ENCODE data around the gene MTHFD1L.
"Not testable (repeated sequence)": the region's sequence is repeated elsewhere in the genome, so short reads cannot be mapped to it uniquely, and the experiment has no call there.

MTHFD1L gene

DNA sequence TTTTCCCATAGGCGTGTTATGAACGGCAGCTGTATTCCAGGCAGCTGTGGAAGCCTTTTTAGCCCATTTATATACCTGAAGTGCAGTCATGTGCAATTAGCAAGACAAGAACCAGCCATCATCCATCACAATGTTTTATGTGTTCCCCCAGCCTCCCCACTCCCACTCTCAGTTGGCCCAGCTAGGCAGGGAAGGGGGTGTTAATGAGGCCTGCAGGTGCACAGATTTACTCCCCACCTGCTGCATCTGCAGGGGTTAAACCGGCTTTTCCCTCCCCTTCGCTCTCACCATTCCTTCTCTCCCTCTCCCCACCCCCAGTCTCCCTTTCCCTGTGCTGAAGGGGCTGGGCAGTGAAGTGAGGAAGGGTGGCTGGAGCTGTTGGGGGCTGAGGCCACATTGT, 224.5 kb downstream of the MTHFD1L start:
- DNase-seq, result no peak

DNA sequence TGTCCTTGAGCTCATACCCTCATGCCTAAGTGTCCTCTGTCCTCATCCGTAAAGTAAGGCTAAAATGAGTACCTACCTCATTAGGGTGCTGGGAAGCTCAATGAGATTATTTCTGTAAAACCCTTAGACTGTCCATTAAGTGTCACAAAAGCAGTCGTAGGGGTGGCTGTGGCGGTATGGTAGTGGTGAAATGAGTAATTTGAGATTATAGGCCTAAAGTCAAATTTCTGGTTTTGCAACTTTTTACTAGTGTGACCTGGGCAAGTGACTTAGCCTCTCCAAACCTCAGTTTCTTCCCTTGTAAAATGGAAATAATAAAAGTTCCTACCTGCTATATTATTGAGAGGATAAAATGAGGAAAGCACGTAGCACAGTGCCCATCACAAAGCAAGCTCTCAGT, 226.1 kb downstream of the MTHFD1L start:
- DNase-seq, result no peak

DNA sequence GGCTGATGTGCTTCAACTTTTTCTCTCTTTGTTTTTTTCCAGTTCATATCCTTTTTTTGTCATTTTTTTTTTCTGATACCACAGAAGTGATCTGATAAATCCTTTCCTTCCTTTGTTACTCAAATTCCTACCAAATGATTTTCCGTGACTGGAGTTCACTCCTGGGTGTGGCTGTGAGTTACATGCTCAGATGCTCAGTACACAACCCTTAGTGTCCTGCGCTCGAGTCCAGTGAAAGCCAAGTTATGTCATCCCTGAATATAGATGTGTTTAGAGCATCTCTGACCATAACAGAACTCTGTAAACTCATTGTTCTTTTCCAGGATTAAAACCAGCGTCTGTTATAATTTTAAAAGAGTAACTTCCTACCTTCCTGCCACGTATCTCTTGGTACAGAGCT, 227.1 kb downstream of the MTHFD1L start:
- no peak for DNase-seq

DNA sequence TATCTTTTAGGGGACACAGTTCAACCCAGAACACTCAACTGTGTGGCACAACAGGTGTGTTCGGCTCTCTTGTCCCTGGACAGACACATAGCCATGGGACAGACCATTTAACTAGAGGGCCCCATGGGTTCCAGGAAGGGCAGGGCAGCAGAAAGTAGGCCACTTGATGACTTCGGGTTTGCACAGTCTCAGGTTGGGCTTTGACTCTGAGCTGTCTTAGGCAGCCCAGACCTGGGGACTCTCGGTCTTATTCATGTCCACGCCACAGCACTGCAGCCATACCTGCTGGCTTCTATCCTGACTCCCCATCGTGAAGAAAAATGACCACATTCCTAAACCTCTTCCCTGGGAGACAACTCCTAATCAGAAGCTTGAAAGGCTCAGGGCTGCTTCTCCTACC, 228.2 kb downstream of the MTHFD1L start:
- DNase-seq, result no peak

DNA sequence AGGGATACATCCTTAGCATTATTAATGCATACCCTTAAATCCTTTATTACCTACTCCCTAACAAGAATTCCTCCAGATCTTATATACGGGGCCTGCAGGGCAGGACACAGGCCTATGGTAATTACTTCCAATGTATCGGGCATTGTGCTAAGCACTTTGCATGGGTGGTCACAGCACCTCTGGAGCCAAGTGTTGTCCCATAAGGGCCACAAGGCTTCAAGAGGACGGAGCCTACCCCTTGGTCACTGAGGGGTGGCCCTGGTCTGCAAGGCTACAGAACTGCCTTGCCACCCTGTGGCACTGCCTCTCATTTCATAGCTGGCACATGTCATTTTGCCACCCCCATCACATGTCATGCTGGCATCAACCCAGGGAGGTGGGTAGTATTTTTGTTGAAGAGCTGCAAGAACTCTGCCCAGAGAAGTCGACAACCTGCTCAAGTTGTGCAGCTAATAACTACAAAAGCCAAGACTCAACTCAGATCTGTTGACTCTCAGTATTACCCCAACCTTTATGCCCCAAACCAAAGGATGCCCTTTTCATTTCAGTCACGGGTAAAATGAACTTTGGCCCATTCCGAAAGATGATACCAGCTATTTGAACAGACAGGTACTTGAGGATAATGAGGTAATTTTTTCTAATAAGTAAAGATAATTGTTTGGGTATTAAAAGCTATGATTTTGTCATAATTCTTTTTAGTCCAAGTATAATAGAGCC, 230.2 kb downstream of the MTHFD1L start:
- DNase-seq, result no peak

DNA sequence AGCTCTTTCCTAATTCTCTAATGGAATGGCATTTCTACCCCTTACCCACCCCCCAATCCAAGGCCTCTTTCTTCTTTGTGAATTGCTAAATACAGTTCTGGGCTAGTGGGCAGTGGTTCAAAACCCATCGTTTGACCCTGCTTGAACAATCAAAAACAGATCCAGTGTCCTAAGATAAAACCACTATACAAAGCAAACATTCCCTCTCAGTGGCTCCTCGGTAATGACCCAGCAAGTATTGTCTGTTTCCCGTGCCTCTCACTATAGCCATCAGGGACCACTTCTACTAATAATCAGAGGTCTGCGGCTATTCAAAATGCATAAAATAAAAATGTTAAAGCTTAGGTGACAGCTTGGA, 230.7 kb downstream of the MTHFD1L start:
- no peak for DNase-seq

DNA sequence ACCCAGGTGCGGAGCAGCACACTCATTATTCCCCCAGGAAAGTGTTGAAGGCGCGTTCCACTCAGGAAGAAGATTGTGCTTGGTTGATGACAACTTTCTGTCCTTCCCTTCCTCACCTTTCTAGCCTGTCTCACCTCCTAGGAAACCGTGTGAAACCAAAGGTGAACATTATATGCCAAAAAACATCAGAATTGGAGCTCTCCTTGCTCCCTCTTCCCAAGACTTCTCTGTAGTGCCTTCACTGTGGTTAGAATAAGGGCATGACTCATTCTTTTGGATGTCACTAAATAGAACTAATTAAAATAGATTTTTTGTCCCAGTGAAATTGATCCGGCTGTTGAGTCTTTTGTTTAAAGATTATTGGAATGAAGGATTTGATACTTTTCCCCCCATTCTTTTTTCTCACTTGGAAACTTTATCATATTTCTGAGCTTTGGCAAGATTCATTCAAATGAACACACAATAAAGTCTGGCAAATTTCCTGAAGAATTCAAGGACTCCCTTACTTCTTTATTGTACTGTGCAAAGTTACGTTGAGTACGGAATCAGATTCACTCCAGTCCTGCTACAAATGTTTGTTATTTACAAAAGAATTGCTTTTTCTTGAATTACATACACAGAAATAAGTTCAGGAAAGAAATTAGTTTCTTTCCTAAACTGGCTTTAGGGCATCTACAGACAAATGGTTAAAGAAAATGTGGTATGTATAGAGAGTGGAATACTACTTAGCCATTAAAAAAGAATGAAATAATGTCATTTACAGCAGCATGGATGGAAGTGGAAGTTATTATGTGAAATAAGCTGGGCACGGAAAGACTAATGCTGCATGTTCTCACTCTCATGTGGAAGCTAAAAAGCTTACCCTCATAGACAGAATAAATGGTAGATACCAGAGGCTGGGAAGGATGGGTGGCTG, 231.4 kb downstream of the MTHFD1L start:
- no peak for DNase-seq

DNA sequence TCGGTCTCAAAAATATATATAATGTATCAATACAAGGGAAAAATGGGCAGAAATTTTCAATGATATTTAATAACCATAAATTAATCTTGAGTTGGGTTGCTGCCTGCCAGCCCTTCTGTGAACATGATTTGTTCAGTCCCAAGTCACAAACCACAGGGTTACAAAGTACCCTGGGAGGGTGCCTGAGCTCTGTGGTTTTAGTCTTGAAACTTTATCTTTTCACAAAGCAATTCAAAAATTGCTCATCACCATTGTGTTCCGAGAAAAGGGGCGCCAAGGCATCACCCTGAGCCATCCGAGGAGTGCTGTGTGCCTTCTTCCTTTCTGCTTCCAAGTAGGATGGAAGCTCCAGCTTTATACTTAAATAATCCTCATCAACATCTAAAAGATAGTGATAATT, 232.7 kb downstream of the MTHFD1L start:
- no peak for DNase-seq

DNA sequence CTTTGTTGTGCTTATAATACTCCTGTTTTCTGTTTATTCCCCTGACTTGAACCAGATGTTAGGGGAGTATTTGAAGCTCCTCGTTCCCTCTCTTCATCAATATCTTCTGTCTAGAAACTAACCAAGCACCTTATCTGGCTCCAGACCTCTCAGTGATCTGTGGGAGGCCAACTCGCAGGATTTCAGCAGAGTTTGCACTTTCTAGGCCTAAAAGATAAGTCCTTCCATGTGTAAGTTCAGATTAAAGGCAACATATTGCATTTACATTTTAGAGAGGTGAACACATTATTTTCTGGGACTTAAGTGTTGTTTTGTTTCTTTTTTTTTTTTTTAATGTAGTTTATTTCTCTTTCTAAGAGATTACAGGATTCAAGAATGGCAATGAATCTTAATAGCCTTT, 234.8 kb downstream of the MTHFD1L start:
- no peak for DNase-seq

DNA sequence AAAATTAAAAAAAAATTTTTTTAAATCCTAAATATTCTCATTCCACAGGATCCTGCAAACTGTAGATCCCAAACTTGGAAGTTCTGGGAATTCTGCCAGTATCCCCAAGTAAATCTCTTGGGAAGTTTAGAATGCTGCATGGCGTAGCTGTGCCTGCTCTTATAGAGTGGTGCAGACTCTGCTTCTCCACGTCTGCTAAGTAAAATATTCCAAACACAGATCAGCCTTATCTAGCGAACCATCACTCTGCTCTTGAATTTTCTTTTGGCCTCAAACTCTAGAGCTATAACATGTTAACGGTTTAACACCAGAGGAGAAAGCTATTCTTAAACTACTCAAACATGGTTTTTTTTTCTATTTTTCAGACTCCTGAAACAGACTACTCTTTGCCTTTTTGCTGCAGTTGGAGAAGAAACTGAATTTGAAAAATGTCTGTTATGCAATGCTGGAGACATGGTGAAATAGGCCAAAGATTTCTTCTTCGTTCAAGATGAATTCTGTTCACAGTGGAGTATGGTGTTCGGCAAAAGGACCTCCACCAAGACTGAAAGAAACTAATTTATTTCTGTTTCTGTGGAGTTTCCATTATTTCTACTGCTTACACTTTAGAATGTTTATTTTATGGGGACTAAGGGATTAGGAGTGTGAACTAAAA, 235.8 kb downstream of the MTHFD1L start:
- peak in 1 of 58 donors; percentile 9 for DNase-seq

DNA sequence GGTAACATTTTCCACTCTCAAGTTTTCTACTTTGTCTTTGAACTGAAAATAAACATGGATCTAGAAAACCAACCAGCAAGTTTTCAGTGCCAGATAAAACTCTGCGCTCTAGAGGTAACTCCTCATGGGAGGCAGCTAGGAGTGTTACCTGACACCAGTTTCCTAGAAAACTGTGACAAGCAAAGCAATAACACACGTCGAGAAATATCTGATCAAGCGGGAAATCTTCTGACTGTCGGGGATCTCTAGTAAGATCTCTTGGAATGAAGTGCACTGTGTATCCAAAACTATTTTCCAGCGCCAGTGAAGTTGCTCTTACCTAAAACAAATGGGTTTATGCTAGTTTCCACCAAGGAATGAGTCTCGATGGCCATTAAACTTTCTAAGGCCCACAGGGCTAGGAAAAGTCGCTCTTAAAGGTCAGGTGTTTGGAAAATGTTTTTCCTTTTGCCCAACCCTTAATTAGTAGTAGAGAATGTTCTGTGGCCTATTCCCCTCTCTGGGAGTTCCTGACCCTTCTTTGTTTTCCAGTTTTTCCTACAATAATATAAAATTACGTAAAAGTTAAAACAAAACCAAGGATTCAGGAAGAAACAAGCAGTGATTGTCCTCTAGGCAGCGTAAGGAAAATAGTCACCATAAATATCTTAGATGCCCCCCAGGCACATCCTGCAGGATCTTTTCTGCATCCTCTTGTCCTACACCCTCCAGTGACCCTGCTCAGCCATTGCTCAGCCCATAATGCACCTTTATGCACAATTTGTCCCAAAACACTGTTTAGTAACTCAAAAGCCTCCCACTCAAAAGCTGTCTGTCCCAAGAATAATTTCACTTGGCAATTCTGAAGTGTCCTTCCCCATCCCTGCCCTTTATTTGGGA, 236.6 kb downstream of the MTHFD1L start:
- DNase-seq, result no peak

DNA sequence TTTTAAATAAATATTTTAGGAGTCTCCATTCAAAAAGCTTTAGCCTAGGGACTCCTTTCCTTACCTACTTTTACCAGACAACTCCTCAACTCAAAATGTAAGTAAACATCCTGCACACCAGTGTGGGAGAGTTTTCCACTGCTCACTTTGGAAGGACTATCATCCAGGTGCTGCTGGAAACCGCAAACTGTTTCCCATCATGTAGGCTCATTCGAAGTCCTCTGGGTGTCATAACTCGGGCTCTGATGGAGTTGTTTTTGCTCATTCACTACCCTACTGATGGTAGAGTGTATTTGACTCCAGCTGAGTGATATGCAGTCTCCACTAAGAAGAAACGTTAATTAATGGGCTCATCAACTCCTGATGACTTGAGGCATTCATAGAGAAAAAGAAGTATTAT, 237.8 kb downstream of the MTHFD1L start:
- DNase-seq, result no peak

DNA sequence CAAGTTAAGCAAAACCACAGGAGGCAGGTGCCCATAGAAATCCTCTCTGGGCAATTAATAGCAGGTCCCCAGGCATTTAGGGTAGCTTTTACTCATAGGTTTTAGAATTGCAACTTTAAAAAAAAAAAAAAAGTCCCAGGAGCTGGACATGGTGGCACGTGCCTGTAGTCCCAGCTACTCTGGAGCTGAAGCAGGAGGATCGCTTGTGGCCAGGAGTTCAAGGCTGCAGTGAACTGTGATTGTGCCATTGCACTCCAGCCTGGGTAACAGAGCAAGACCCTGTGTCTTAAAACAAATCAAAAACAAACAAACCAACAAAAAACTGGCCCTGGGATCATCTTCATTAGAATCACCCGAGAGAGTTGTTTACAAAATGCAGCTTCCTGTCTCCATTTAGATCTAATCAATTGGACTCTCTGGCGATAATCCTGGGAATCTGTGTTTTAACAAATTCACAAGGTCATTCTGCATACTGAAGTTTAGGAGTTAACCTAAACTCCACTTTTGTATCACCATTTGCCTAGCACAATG, 242.5 kb downstream of the MTHFD1L start:
- no peak for DNase-seq

DNA sequence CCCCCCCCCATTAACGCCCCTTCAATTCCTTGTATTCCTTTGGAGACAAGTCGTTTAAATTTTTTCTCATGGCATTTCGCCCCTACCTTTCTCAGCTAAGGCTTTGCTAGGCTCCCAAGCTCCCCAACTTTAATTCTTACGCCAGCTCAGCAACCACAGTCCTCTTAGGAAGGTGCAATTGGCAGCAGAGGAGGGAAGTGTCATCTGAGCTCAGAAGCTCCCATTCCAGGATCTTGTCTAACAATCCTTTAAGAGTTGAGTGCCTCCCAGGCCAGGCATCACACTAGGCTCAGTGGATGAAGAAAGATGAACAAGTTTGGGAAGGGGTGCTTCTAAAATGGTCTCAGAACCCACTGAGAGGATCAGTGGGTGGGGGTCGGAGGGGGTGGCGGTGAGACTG, 243.0 kb downstream of the MTHFD1L start:
- no peak for DNase-seq

DNA sequence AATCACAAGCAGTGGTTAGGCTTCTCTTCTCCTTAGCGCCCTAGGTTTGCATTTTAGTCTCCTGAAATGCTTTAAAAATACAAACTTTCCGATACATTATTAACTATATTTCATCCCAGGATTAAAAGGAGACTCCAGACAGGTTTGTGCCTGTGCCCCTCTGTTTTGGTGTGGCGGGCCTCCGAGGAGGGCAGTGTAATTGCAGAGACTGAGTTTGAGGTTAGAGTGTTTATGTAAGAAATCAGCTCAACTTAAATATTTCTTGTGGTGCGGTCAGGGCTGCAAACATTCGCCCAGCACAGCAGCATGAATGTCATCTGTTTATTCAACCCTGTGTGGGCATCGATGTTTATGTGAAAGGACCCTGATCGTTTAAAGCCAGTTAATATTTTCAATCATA, 243.9 kb downstream of the MTHFD1L start:
- DNase-seq, result no peak

DNA sequence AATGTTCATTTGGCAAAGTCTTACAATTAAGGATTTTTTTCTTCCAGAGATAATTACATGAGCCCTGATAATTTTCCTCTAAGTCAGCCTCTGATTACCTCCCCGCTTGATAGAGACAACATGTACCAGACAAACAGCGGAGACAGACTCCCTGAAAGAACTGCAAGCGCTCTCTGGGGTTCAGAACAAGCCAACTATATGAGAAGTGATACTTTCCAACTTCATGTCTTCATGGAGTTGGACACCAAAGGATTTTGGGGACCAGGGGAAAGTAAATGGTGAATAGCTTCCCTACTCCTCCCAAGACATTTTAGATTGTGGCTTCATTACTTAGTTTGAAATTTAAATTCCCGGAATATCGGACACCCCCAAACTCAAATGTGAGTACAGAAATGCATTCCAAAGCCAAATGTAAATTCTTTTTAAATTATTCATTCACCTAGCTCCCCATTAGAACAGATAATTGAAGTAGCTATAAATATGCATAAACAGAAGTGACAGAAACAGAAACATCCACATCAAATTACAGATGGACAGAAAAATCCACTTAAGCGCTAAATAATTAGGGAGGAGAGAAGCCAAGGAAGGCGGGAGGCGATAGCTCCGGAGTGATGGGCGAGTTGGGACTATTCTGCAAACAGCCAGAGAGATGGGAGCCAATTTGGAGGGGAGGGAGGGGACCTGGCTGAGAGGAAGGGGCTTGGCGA, 244.5 kb downstream of the MTHFD1L start:
- no peak for DNase-seq

DNA sequence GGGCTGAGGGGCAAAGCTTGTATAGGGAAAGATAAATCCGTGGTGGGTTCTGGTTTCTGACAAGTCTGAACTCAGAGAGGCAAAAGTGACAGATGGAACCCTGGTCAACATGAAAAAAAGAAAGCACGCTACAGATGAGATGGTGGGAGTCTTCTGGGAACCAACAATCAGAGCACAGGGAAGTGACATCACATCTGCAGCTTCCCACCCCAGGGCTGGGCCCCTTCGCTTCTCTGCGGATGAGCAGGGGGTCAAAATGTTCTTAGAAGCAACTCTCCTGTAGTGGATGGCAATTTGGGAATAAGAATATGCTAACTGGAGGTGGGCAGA, 245.0 kb downstream of the MTHFD1L start:
- DNase-seq, result no peak

DNA sequence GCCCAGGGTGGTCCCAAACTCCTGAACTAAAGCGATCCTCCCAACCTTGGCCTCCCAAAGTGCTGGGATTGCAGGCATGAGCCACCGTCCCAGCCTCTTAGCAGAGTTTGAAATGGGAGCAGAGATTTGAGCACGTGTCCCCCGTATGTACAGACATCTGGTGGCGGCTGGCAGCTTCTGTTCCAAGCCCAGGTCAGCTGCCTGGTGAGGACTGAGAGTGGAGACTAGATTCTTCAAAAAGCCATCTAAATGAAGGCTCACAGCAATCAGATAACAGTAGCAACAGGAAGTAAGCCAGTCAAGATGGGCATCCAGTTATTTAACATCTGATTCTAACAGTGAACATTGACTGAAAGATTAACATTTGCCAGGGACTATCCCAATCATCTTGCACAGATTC, 246.2 kb downstream of the MTHFD1L start:
- no peak for DNase-seq

DNA sequence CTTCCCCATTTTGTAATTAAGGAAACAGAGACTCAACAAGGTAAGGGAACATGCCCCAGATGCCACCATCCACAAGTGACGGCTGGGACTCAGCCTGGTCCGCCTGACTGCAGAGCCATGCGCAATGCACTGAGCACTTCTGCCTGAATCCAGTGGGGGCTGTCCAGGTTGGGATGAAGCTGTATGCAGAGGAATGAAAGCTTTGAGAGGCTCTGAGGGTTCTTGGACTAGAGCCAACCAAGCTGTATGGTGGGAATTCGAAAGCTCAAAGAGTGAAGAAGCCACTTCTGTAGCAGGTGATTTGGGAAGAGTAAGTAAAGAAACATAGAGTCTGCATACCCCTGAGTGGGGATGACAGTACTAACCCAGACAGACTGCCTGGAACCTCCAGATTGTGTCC, 246.6 kb downstream of the MTHFD1L start:
- DNase-seq, result no peak

DNA sequence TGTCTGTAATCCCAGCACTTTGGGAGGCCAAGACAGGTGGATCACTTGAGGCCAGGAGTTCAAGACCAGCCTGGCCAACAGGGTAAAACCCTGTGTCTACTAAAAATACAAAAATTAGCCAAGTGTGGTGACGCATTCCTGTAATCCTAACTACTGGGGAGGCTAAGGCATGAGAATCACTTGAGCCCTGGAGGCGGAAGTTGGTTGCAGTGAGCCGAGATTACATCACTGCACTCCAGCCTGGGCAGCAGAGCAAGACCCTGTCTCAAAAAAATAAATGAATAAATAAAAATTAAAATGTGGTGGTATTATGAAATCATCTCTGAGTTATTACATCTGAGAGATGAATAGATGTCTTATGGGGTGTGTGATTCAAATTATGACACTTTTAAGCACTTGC, 247.4 kb downstream of the MTHFD1L start:
- DNase-seq, result not testable (repeated sequence)

DNA sequence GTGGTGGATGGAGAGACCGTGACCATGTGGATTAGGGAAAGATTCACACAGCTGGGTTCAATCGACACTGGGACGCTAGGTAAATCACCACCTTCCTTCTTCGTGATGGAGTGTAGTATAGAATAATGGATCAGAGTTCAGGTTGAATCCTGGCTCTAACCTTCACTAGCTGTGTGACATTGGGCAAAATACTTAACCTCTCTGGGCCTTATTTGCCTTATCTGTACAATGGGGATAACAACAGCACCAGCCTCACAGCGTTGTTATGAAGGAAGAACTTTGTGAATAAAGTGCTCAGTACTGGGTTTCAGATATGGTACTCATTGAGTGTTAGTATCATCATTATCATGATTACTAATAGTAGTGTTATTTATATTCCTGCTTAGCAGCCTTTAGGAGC, 248.1 kb downstream of the MTHFD1L start:
- no peak for DNase-seq
